Mucosa of stomach (tissue), 1 donor: ENCODE results near the gene TRIM38.
"Not testable (repeated sequence)": the region's sequence is repeated elsewhere in the genome, so short reads cannot be mapped to it uniquely, and the experiment has no call there.

ENCODE experiments used
- H3K27me3 ChIP-seq: one replicate; pipeline ENCODE4 v1.7.0; 2013; ENCODE audit warnings: mild to moderate bottlenecking, low read length; ENCODE audit not compliant: control insufficient read depth, insufficient read depth
- H3K36me3 ChIP-seq: one replicate; pipeline ENCODE4 v1.7.0; 2013; ENCODE audit warnings: low read length; ENCODE audit not compliant: control insufficient read depth, insufficient read depth
- H3K4me1 ChIP-seq: one replicate; pipeline ENCODE4 v1.7.0; 2013; ENCODE audit warnings: mild to moderate bottlenecking, low read length; ENCODE audit not compliant: control insufficient read depth, insufficient read depth
- H3K4me3 ChIP-seq: one replicate; pipeline ENCODE4 v1.7.0; 2013; ENCODE audit warnings: low read length
- H3K9ac ChIP-seq: one replicate; pipeline ENCODE4 v1.7.0; 2013; ENCODE audit warnings: mild to moderate bottlenecking, low read length, moderate library complexity
- H3K9me3 ChIP-seq: one replicate; pipeline ENCODE4 v1.7.0; 2013; ENCODE audit warnings: mild to moderate bottlenecking, low read length, moderate library complexity; ENCODE audit not compliant: control insufficient read depth
- donor health status: Pancreatic carcinoma.

Gene TRIM38

GRCh38 chr6:26000366-26001144 lies 38.0 kb downstream of the TRIM38 start:
- Histone ChIP-seq H3K9ac (no peak overlapping the region), H3K4me1 (no peaks in the 10 kb centered on the region), H3K9me3 (no peaks in the 10 kb centered on the region), H3K4me3 (no peak overlapping the region), H3K27me3 (no peaks in the 10 kb centered on the region), H3K36me3 (no peaks in the 10 kb centered on the region)

DNA sequence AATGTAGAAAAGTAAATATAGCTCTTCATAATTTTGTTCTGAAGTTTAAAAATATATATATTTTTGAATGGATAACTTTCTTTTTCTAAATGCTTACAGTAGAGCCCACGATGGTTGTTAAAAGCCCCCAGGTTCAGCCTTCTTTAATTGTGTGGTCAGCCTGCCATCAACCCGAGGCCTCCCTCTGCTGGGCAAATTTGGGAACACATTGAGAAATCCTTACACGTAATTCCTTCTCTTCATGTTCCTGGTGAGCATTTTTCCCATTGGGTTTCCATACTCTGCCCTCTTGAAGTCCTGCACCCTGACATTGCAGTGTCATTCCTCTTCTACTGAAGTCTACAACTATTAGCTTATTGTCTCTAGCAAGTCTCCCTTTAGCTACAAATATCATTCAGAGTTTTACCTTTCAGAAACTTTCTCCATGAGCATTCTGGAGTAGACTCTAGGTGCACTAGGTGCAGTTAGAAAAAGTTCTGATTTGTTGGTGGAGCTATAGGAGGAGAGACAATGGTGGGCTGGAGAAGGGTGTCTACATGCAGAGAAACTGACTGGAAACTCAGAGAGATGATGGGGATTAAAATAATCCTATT lies 40.6 kb downstream of the TRIM38 start:
- Histone ChIP-seq H3K27me3 (no peaks in the 10 kb centered on the region), H3K9ac (no peak overlapping the region), H3K36me3 (no peaks in the 10 kb centered on the region), H3K4me3 (no peak overlapping the region), H3K4me1 (no peaks in the 10 kb centered on the region), H3K9me3 (no peaks in the 10 kb centered on the region)

DNA sequence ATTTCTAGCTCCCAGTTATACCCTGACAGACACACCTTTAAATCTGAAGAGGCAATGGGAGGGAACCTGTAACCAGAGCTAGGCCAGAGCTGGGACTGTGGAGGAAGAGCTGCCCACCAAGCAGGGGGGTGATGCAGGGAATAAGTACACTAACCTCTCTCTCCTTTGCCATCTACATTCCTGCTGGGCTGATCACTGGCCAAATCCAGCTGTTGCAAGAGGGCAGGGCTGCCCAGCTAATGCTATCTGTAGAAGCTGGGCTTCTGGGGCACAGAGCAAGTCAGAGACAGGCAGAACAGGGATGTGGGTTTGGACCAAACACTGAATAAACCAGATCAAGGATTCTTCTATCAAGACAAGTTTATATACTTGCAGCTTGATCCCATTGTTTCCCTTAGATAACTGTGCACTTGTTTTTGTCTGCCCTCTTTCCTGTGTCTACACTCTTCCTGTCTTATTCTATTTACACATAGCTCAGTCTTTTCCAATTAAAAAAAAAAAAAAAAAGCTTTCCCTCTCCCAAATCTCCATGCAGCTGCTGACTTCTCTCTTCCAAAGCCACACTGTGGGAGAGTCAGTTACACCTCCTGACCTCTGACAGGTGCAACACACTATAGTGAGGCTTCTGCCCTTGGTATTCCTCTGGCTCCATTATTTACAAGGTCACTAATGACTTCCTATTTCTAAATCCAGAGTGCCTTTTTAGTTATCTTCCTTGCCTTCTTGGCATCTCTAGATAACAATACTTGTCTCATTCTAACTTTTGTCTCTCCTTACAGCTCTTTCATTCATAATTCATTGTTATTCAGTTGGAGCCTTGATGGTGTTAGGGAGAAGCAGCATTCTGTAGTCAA lies 43.7 kb downstream of the TRIM38 start:
- no peak overlapping the region for H3K9ac ChIP-seq

DNA sequence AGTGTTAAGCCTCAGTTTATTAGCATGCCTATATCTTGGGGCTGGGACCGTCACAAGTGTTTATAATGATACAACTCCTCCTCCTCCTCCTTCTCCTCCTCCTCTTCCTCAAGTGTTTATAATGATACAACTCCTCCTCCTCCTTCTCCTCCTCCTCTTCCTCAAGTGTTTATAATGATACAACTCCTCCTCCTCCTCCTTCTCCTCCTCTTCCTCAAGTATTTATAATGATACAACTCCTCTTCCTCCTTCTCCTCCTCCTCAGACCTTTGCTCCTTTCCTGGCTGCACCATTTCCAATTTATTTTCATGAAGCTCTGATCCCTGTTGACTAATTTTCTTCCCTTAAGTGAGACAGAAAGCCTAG lies 44.3 kb downstream of the TRIM38 start:
- H3K27me3 ChIP-seq, H3K4me3 ChIP-seq, H3K9ac ChIP-seq, H3K4me1 ChIP-seq, H3K36me3 ChIP-seq, H3K9me3 ChIP-seq: not testable (repeated sequence)

More for the DNA sequence above, 43.7 kb downstream of the TRIM38 start:
- Histone ChIP-seq H3K27me3 (no peaks in the 10 kb centered on the region), H3K4me3 (no peak overlapping the region), H3K36me3 (no peaks in the 10 kb centered on the region), H3K4me1 (no peaks in the 10 kb centered on the region), H3K9me3 (no peaks in the 10 kb centered on the region)

- no peaks in the 10 kb centered on the region for H3K9me3 ChIP-seq
- no peaks in the 10 kb centered on the region for H3K4me1 ChIP-seq
- no peaks in the 10 kb centered on the region for H3K36me3 ChIP-seq
- no peak overlapping the region for H3K4me3 ChIP-seq
- no peak overlapping the region for H3K9ac ChIP-seq
- H3K27me3 ChIP-seq = no peaks in the 10 kb centered on the region
These were observed 45.9 kb downstream of the TRIM38 start for GRCh38 chr6:26008470-26008869.

DNA sequence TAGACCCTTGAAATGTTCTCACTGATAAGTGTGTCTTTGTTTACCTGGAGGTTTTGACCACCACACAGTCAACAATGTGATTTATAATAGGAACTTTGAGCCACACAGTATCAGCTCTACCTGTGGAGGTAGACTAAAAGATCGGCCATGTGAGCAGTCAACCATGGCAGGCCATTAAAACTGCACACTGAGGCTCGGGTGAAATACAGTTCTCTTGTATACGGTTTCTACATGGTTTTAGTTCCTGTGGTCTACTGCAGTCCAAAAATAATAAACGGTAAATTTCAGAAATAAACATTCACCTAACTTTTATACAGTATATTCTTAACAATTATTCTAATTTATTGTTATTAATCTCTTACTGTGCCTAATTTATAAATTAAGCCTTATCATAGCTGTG lies 47.2 kb downstream of the TRIM38 start:
- Histone ChIP-seq H3K9me3 (no peaks in the 10 kb centered on the region), H3K4me1 (no peaks in the 10 kb centered on the region), H3K27me3 (no peaks in the 10 kb centered on the region), H3K4me3 (no peak overlapping the region), H3K36me3 (no peaks in the 10 kb centered on the region), H3K9ac (no peak overlapping the region)

- H3K4me3 ChIP-seq = no peak overlapping the region
These were observed 49.5 kb downstream of the TRIM38 start for GRCh38 chr6:26012061-26012460.

GRCh38 chr6:26014386-26014785 lies 51.8 kb downstream of the TRIM38 start:
- H3K4me3 ChIP-seq, H3K4me1 ChIP-seq, H3K9ac ChIP-seq, H3K9me3 ChIP-seq, H3K27me3 ChIP-seq, H3K36me3 ChIP-seq: not testable (repeated sequence)

More at GRCh38 chr6:26012061-26012460, 49.5 kb downstream of the TRIM38 start:
- H3K4me1 ChIP-seq = no peaks in the 10 kb centered on the region
- no peaks in the 10 kb centered on the region for H3K9me3 ChIP-seq
- no peaks in the 10 kb centered on the region for H3K27me3 ChIP-seq
- no peaks in the 10 kb centered on the region for H3K36me3 ChIP-seq
- H3K9ac ChIP-seq = no peak overlapping the region

GRCh38 chr6:26016245-26016962 lies 53.8 kb downstream of the TRIM38 start:
- Histone ChIP-seq H3K36me3 (no peaks in the 10 kb centered on the region), H3K4me3 (no peak overlapping the region), H3K27me3 (no peaks in the 10 kb centered on the region), H3K9me3 (no peaks in the 10 kb centered on the region), H3K9ac (no peak overlapping the region), H3K4me1 (no peaks in the 10 kb centered on the region)

GRCh38 chr6:26016963-26017631 lies 54.5 kb downstream of the TRIM38 start:
- H3K4me1 ChIP-seq = no peaks in the 10 kb centered on the region
- H3K9me3 ChIP-seq = no peaks in the 10 kb centered on the region
- H3K9ac ChIP-seq = peak overlapping the region; percentile 40
- no peak overlapping the region for H3K4me3 ChIP-seq
- no peaks in the 10 kb centered on the region for H3K36me3 ChIP-seq
- H3K27me3 ChIP-seq = no peaks in the 10 kb centered on the region

- Histone ChIP-seq H3K9me3 (no peaks in the 10 kb centered on the region), H3K27me3 (no peaks in the 10 kb centered on the region), H3K4me1 (no peaks in the 10 kb centered on the region), H3K4me3 (no peak overlapping the region), H3K9ac (peak overlapping the region; percentile 40), H3K36me3 (no peaks in the 10 kb centered on the region)
These were observed 55.0 kb downstream of the TRIM38 start for GRCh38 chr6:26017632-26017966.
